Measurements from ENCODE around the gene MDN1. TPM values are rescaled to one million over a fixed set of nuclear protein-coding genes. Genes with fewer than 3 reads are reported as not detected.

MDN1 gene
- total and polyA plus RNA-seq, 2 of the 4 experiments (the other 2 are of a cell fraction), result 7.7 to 26.7 TPM

GRCh38 chr6:89604653-89605052 is 214.9 kb downstream of the MDN1 start:
- no TSS peak for BruUV-seq (replicated peaks)
- Histone ChIP-seq H3K4ac (ENCODE audit: low read depth, low read length) (no peak overlapping the region), H3K36me3 (ENCODE audit: control insufficient read depth, insufficient read depth, low read length) (no peaks in the 10 kb centered on the region), H2BK15ac (ENCODE audit: low read depth, low read length) (no peak overlapping the region), H3K27ac (ENCODE audit: insufficient read depth, low read length) (no peak overlapping the region), H4K5ac (ENCODE audit: low read depth, low read length) (no peak overlapping the region), H3K4me3 (ENCODE audit: insufficient read depth, low read depth, low read length) (no peak overlapping the region), H3K4me2 (ENCODE audit: low read depth, low read length) (no peak overlapping the region), H2AFZ (replicated peaks; ENCODE audit: low read length, poor library complexity) (no peak overlapping the region), H3K9me1 (ENCODE audit: insufficient read depth, low read length) (no peaks in the 10 kb centered on the region), H2BK120ac (ENCODE audit: low read depth, low read length) (no peak overlapping the region), H2BK5ac (ENCODE audit: low read depth, low read length, poor library complexity, severe bottlenecking) (no peak overlapping the region), H2BK20ac (ENCODE audit: low read depth, low read length) (no peak overlapping the region), H3K18ac (ENCODE audit: low read depth, low read length) (no peak overlapping the region), H3K9me3 (ENCODE audit: control insufficient read depth, insufficient read depth, low read length) (no peaks in the 10 kb centered on the region), H3K4me1 (ENCODE audit: control insufficient read depth, insufficient read depth, low read length) (no peaks in the 10 kb centered on the region), H3K79me1 (ENCODE audit: low read depth in 1 of 2, low read length in 2 of 2) (no peaks in the 10 kb centered on the region), H4K20me1 (ENCODE audit: insufficient read depth, low read length) (no peaks in the 10 kb centered on the region), H3K9ac (ENCODE audit: low read depth, low read length) (no peak overlapping the region), H3K27me3 (ENCODE audit: control insufficient read depth, insufficient read depth, low read length) (no peaks in the 10 kb centered on the region; the same call in 1 of the 2 replicates), H2AK5ac (ENCODE audit: low read depth, low read length) (no peak overlapping the region), H4K8ac (ENCODE audit: low read depth in 2 of 2, low read length in 2 of 2) (no peak overlapping the region), H4K91ac (ENCODE audit: insufficient read depth, low read depth, low read length) (no peak overlapping the region), H3K14ac (replicated peaks; ENCODE audit: low read depth, low read length) (no peak overlapping the region), H2AK9ac (replicated peaks; ENCODE audit: low read depth, low read length, poor library complexity) (no peak overlapping the region), H3K23ac (ENCODE audit: low read depth, low read length) (no peak overlapping the region), H3K56ac (ENCODE audit: extremely low read depth, insufficient read depth, low read length) (no peak overlapping the region)
- ATAC-seq (ENCODE audit: low read depth) (no peak), DNase-seq (no peak)
- ChIA-PET CTCF (interaction anchor here (0.5 to 0.6 kb wide), 2 partner anchors 28 to 445 kb away, joined by 3 read pairs; no protein-coding TSS in a partner anchor), POLR2A (ENCODE audit: unreplicated experiment) (interaction anchor here (0.5 kb wide), 1 partner anchor 927 kb away, joined by 3 read pairs; no protein-coding TSS in a partner anchor)
- in situ Hi-C loops (cut with MboI; ENCODE audit: low sequenced_read_pairs), result loop anchor here (25.0 kb wide), 1 partner anchor 617 kb away; no protein-coding TSS in a partner anchor
- dilution Hi-C loops (cut with HindIII; ENCODE audit: low sequenced_read_pairs, unreplicated experiment), result no loop called here
- no peak for TF ChIP-seq FOS (IDR thresholded peaks at IDR 0.05; ENCODE audit: low read depth, low read length)
- no peak for TF ChIP-seq CEBPB (IDR thresholded peaks at IDR 0.05; ENCODE audit: low read depth, low read length)
- TF ChIP-seq MXI1 (IDR thresholded peaks at IDR 0.05; ENCODE audit: borderline replicate concordance, low read depth, low read length), result no peak
- TF ChIP-seq CTCF (conservative IDR thresholded peaks at IDR 0.05; ENCODE audit: low read depth, low read length), result no peak
- TF ChIP-seq CHD1 (IDR thresholded peaks at IDR 0.05; ENCODE audit: low read depth, low read length), result no peak
- no peak for TF ChIP-seq MAZ (IDR thresholded peaks at IDR 0.05; ENCODE audit: borderline replicate concordance, low read depth, low read length)
- no peak for TF ChIP-seq POLR2A (IDR thresholded peaks at IDR 0.05; ENCODE audit: low read depth, low read length)
- no peak for TF ChIP-seq RAD21 (IDR thresholded peaks at IDR 0.05; ENCODE audit: low read length)
- TF ChIP-seq NFE2L2 (IDR thresholded peaks at IDR 0.05; ENCODE audit: low read depth, low read length), result no peak
- intact Hi-C loops (cut with micrococcal nuclease), result no loop called here
- no CpG with 5 or more reads among the region's 5 CpGs for WGBS, 2 experiments (ENCODE audit: extremely low coverage in 2 of 2, insufficient read length in 1 of 2)
